ENCODE results near the gene USP32.

USP32 gene

DNA sequence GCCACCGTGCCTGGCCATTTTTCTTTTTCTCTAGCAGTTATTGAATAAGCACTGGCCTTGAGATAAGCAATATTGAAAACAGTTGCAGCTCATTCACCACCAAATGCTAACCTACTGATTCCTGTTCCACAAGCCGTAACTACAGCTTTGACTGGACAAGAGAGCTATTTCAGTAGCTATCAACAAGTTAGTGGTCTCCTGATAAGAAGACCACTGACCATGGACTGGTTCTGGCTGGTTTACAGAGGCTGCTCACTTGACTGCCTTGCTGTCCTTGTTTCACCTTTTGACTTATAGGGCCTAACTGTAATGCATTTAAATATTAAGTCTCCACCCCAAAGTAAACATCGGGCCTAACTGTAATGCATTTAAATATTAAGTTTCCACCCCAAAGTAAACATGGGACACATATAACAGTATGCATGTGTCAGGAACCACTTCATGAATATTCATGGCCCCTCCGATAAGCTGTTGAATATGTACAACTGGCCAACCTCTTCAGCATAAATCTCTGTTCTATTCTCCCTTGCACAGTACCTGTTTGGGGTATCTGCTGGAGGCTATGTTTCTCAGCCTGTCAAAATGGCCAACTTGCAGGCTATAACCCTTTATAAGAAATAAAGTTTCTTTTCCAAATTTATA, 94.1 kb downstream of the USP32 start:
- no peak for DNase-seq (ENCODE audit: low spot score)

GRCh38 chr17:60296177-60296576, 95.8 kb downstream of the USP32 start:
- no peak for DNase-seq (ENCODE audit: low spot score)

DNA sequence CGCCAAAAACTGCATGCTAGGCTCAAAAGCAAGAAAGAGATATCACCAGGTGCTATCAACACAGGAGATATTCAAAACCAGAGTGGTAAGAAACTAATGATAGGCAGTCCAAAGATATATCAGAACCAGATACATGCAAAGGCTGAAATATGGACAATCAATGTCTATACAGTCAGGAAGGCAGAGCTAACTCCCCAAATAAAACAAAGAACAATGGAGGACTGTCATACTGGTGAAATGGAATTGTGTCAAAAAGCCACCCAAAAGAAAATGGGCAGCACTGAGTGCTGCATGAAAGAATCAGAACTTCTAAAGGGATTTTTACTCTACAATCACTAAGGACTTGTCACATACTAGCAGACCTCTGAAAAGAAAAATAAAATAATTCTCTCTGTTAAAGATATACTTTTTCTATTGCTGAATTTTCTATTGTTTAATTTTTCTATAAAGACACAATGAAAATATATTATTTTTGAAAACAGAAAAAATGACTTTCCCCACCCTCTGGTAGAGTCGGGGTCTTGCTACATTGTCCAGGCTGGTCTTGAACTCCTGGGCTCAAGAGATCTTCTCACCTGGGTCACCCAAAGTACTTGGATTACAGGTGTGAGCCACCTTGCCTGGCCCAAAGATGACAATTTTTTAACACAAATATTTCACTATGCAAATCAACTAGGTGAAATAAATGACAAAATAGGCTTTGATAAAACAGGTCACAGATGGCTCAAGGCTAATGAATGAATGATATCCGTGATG, 98.2 kb downstream of the USP32 start:
- DNase-seq (ENCODE audit: low spot score), result no peak

DNA sequence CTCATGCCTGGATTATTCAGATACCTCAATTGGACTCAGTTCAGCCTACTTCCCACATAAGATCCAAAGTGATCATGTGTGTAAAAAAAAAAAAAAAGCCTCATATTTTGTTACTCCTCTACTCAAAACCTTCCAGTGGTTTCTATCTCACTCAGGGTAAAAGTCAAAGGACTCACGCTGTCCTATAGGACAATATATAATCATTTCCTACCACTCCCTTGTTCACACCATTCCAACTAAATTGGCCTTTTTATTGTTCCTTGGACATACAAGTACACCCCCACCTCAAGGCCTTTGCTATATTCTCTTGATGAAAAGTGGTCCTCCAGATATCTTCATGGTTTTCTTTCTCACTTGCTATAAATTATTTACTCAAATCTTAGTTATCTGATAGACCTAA, 99.2 kb downstream of the USP32 start:
- DNase-seq (ENCODE audit: low spot score), result no peak

- DNase-seq (ENCODE audit: low spot score), result no peak
These were observed 107.2 kb downstream of the USP32 start for GRCh38 chr17:60284709-60285108.

DNA sequence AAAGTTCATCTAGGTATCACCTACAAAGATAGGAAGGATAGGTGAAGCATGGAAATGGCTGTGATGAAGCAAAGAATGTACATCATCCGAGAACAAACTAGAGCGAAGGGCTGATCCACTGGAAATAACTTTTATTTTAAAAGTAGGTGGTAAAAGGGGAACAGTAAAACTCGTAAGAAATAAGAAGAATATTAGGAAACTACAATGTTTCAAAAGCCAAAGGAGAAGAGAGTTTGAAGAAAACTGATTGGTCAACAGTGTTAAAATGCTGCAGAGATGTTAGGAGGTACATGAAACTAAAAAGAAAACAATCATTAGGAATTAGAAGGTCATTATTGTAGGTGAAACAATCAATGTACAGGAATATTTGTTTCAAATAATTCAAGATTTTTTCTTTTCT, 108.1 kb downstream of the USP32 start:
- DNase-seq (ENCODE audit: low spot score), result no peak

- DNase-seq (ENCODE audit: low spot score), result no peak
These were observed 111.3 kb downstream of the USP32 start for GRCh38 chr17:60280673-60281072.

DNA sequence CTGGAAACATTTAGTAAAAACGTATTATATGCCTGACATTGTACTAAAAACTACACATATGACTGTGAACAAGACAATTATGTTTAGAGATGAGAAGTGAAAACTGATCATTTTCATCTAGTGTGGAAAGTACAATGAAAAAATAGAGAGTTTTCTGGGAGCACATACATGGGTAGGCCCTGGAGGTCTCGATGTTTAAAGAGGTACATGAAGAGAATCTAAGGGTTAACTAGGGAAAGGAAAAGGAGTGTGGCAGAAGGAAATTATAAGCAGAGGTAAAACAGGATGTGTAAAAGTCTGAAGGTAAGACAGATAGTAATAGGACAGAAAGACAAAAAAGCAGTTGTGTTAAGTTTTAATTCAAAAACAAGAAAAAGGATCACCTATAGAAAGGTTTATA, 113.7 kb downstream of the USP32 start:
- DNase-seq (ENCODE audit: low spot score), result no peak

- no peak for DNase-seq (ENCODE audit: low spot score)
These were observed 114.7 kb downstream of the USP32 start for GRCh38 chr17:60277258-60277657.

- no peak for DNase-seq (ENCODE audit: low spot score)
These were observed 122.5 kb downstream of the USP32 start for GRCh38 chr17:60269417-60269816.

- no peak for DNase-seq (ENCODE audit: low spot score)
These were observed 131.4 kb downstream of the USP32 start for GRCh38 chr17:60260540-60260939.

DNA sequence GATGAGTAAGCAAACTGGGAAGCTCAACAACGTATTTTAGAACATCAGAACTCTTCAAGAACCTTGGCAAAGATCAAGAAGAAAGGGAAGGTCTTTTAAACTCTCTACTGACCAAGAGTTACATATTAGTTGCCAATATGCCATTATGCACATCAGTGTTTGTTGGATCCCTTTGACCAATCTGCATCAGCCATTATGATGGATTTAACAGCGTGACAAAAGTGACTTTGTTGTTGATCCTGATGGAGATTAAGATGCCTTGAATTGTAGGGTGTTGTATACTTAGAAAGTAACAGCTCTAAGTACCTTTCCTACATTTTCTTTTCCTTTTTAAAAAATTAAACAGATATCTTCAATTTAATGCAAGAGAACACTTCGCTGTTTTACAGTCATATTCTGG, 133.6 kb downstream of the USP32 start:
- DNase-seq (ENCODE audit: low spot score), result no peak

- DNase-seq (ENCODE audit: low spot score), result no peak
These were observed 135.8 kb downstream of the USP32 start for GRCh38 chr17:60256174-60256573.

DNA sequence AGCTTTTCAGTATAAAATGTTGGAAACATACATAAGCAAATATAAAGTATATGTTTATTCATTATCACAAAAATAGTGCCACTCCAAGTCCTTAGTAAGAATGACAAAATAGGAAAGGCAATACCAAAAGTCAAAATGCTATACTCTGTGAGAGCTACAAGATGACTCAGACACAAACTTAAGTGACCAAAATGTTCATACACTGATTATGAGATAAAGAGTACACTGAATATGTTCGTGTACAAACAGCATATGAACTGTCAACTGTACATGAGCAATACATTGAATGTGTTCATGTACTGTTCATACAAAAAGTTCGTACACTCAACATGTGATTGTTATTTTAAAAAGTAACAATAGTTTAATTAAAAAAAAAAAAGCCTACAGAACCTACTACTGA, 138.9 kb downstream of the USP32 start:
- no peak for DNase-seq (ENCODE audit: low spot score)

GRCh38 chr17:60252459-60252858, 139.5 kb downstream of the USP32 start:
- DNase-seq (ENCODE audit: low spot score), result no peak

GRCh38 chr17:60249290-60249826, 142.6 kb downstream of the USP32 start:
- no peak for DNase-seq (ENCODE audit: low spot score)

DNA sequence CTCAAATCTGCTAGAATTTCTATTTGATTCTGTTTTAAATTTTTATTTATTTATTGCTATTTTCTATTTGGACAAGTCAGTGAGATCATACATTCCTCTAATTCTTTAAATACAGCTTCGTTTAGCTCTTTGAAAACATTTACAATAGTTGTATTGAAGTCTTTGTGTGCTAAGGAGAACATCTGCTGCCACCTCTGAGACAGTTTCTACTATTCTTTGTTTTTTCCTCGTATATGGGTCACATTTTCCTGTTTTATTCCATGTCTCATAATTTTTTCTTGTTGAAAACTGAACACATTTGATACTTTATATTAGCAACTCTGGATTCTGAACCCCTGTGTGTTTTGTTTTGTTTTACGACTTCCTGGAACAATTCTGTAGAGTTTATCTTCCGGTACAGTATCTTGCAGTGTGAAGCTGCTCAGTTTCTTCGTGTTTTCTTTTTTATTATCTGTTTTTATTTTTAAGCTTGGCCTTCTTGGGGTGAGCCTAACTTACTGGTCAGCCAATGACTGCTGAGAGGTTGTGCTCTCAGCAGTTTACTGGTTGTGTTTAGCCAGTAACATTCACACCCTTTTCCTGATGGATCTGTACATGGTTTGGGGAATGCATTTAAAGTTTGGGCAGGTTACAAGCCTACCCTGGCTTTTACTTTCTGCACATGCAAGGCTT, 143.2 kb downstream of the USP32 start:
- no peak for DNase-seq (ENCODE audit: low spot score)

- no peak for DNase-seq (ENCODE audit: low spot score)
These were observed 144.0 kb downstream of the USP32 start for GRCh38 chr17:60247836-60248461.

DNA sequence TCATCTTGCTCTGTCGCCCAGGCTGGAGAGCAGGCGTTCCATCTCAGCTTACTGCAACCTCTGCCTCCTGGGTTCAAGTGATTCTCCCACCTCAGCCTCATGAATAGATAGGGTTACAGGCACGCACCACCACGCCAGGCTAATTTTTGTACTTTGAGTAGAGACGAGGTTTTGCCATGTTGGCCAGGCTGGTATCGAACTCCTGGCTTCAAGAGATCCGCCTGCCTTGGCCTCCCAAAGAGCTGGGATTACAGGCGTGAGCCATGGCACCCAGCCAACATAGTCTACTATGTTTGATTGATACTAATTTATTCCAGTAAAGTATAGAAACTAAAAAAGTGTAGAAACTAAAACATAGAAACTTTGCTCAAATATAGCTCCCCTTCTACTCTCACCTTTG, 147.3 kb downstream of the USP32 start:
- DNase-seq (ENCODE audit: low spot score), result no peak

DNA sequence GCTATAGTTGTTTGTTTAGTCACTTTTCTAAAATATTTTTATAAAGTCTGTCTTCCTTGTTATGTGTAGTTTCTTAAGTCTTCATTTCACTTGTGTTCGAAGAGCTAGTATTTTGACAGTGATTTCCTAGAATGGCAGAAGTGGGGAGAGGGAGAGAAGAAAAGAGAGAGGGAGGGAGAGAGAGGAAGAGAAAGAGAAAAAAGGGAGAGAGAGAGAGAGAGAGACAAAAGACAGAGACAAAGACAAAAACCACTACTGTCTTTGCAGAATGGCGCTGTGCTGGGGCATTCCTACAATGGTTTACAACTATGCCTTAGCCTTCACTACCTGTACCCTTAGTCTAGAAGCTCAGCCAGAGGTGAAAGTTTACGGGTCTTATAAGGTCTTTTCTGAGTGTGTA, 151.6 kb downstream of the USP32 start:
- no peak for DNase-seq (ENCODE audit: low spot score)

- no peak for DNase-seq (ENCODE audit: low spot score)
These were observed 160.2 kb downstream of the USP32 start for GRCh38 chr17:60231691-60232090.

DNA sequence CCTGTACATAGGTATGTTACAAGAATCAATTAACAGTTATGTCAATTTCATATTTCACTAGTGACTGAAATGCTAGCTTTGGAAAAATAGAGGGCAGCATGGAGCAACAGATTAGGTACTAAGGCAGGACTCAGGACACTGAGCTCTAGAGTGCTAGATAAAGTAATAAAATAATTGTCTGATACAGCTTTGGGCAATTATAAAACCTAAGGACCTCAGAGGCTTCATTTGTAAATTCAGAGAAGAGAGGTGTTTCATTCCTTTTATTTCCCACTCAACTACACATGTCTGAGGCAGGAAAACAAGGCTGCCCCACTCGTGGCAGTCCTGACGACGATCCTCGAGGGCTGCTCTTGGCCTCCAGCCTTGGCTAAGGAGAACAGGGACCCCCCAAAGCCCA, 160.7 kb downstream of the USP32 start:
- peak; percentile 56 for DNase-seq (ENCODE audit: low spot score)

GRCh38 chr17:60230358-60230757, 161.6 kb downstream of the USP32 start:
- no peak for DNase-seq (ENCODE audit: low spot score)

Measured in cerebellar cortex (tissue), 1 donor.